GM23338 (cell line): ENCODE measurements around the gene HMGB4. TPM values are rescaled to one million over a fixed set of nuclear protein-coding genes. Genes with fewer than 3 reads are reported as not detected.

Experiments used
- ATAC-seq: fragments of 200-7000 bp; cut with Tn5 transposase; 3 replicates; pipeline ENCODE4 v1.9.1; 2020
- DNase-seq: peaks from one replicate; pipeline ENCODE4 v3.0.0-alpha.2; 2015; ENCODE audit warnings: low spot score
- H2AFZ ChIP-seq: fragments of 200-600 bp; sonication (generic); 2 replicates; pipeline ENCODE4 v1.8.0; 2016; ENCODE audit warnings: antibody characterized with exemption, mild to moderate bottlenecking, moderate library complexity
- H3F3A ChIP-seq: fragments of 200-600 bp; sonication (generic); replicated peaks from 2 replicates; pipeline ENCODE4 v1.8.0; 2017; ENCODE audit warnings: antibody characterized with exemption, mixed run types, low read depth
- H3K27ac ChIP-seq: fragments of 200-600 bp; sonication (generic); 2 replicates; pipeline ENCODE4 v1.6.1; 2016; ENCODE audit warnings: low read depth
- H3K27me3 ChIP-seq: fragments of 200-600 bp; sonication (generic); 2 replicates; pipeline ENCODE4 v1.8.0; 2016; ENCODE audit warnings: mild to moderate bottlenecking, mixed run types, moderate library complexity; ENCODE audit not compliant: insufficient read depth
- H3K36me3 ChIP-seq: fragments of 200-600 bp; sonication (generic); 2 replicates; pipeline ENCODE4 v1.8.0; 2016; ENCODE audit warnings: mild to moderate bottlenecking; ENCODE audit not compliant: insufficient read depth
- H3K4me1 ChIP-seq: fragments of 200-600 bp; sonication (generic); 2 replicates; pipeline ENCODE4 v1.8.0; 2016; ENCODE audit warnings: mild to moderate bottlenecking, moderate library complexity; ENCODE audit not compliant: insufficient read depth
- H3K4me2 ChIP-seq: fragments of 200-600 bp; sonication (generic); 2 replicates; pipeline ENCODE4 v1.7.1; 2017; ENCODE audit warnings: mixed run types
- H3K4me3 ChIP-seq: fragments of 200-600 bp; sonication (generic); 2 replicates; pipeline ENCODE4 v1.6.1; 2016; ENCODE audit warnings: mixed run types
- H3K79me2 ChIP-seq: fragments of 200-600 bp; sonication (generic); replicated peaks from 2 replicates; pipeline ENCODE4 v1.8.0; 2017; ENCODE audit warnings: mild to moderate bottlenecking; ENCODE audit not compliant: insufficient read depth
- H3K9me2 ChIP-seq: fragments of 200-600 bp; sonication (generic); 2 replicates; pipeline ENCODE4 v1.8.0; 2017; ENCODE audit not compliant: insufficient read depth
- H4K20me1 ChIP-seq: fragments of 200-600 bp; sonication (generic); replicated peaks from 2 replicates; pipeline ENCODE4 v1.8.0; 2017; ENCODE audit warnings: mild to moderate bottlenecking; ENCODE audit not compliant: insufficient read depth
- H3K27ac Mint-ChIP-seq: 2 replicates; pipeline ENCODE4 v1.8.0; 2020; ENCODE audit warnings: inconsistent platforms, mild to moderate bottlenecking, moderate library complexity, mixed read lengths
- H3K27me3 Mint-ChIP-seq: 3 replicates; pipeline ENCODE4 v1.8.0; 2022; ENCODE audit warnings: low read depth, mild to moderate bottlenecking, moderate library complexity, mixed read lengths, inconsistent platforms; ENCODE audit not compliant: insufficient read depth, poor library complexity
- H3K36me3 Mint-ChIP-seq: 3 replicates; pipeline ENCODE4 v1.8.0; 2021; ENCODE audit warnings: low read depth, mild to moderate bottlenecking, inconsistent platforms, moderate library complexity, mixed read lengths
- H3K4me1 Mint-ChIP-seq: 3 replicates; pipeline ENCODE4 v1.8.0; 2020; ENCODE audit warnings: mild to moderate bottlenecking, inconsistent platforms, mixed read lengths
- H3K4me3 Mint-ChIP-seq: 3 replicates; pipeline ENCODE4 v1.8.0; 2021; ENCODE audit warnings: moderate library complexity, mild to moderate bottlenecking, inconsistent platforms, mixed read lengths
- H3K9me3 Mint-ChIP-seq: 3 replicates; pipeline ENCODE4 v1.8.0; 2020; ENCODE audit warnings: moderate library complexity, mild to moderate bottlenecking, inconsistent platforms, mixed read lengths
- CREB1 ChIP-seq: fragments of 250-450 bp; sonication (Bioruptor Pico); IDR thresholded peaks from 2 replicates; pipeline ENCODE4 v1.5.0; 2020; ENCODE audit warnings: low read depth, mild to moderate bottlenecking, moderate library complexity
- CTCF ChIP-seq, 2 experiments: fragments of 200-600 bp in 1 of 2; sonication (generic) in 1 of 2; conservative IDR thresholded peaks; 2 replicates each; pipeline versions ENCODE4 v1.5.1 to v1.6.1; 2016 to 2017; ENCODE audit warnings: antibody characterized with exemption in 2 of 2, low read depth in 2 of 2, mild to moderate bottlenecking in 2 of 2, moderate library complexity in 1 of 2
- ETS1 ChIP-seq: IDR thresholded peaks from 2 replicates; pipeline ENCODE4 v1.6.1; 2016; ENCODE audit warnings: antibody characterized with exemption
- EZH2 ChIP-seq: fragments of 200-600 bp; sonication (generic); IDR thresholded peaks from one replicate; pipeline ENCODE4 v1.8.0; 2017; ENCODE audit warnings: antibody characterized with exemption, mild to moderate bottlenecking, low read depth; ENCODE audit not compliant: unreplicated experiment
- EZH2phosphoT487 ChIP-seq: fragments of 200-600 bp; sonication (generic); IDR thresholded peaks from one replicate; pipeline ENCODE4 v1.8.1; 2018; ENCODE audit warnings: antibody characterized with exemption; ENCODE audit not compliant: unreplicated experiment
- JUNB ChIP-seq: IDR thresholded peaks from one replicate; pipeline ENCODE4 v1.6.1; 2016; ENCODE audit warnings: antibody characterized with exemption; ENCODE audit not compliant: unreplicated experiment
- NANOG ChIP-seq: IDR thresholded peaks from 2 replicates; pipeline ENCODE4 v1.6.1; 2016; ENCODE audit warnings: antibody characterized with exemption, borderline replicate concordance
- POLR2AphosphoS5 ChIP-seq: IDR thresholded peaks from 2 replicates; pipeline ENCODE4 v1.6.1; 2016; ENCODE audit warnings: antibody characterized with exemption, low read depth
- REST ChIP-seq: IDR thresholded peaks from one replicate; pipeline ENCODE4 v1.6.1; 2018; ENCODE audit warnings: antibody characterized with exemption; ENCODE audit not compliant: unreplicated experiment
- STAT1 ChIP-seq: IDR thresholded peaks from one replicate; pipeline ENCODE4 v1.6.1; 2016; ENCODE audit warnings: antibody characterized with exemption; ENCODE audit not compliant: unreplicated experiment
- ZNF114 ChIP-seq: fragments of 250-450 bp; sonication (Bioruptor Pico); IDR thresholded peaks from 2 replicates; pipeline ENCODE4 v1.5.0; 2020; ENCODE audit warnings: mild to moderate bottlenecking, moderate library complexity
- ZNF331 ChIP-seq: fragments of 250-450 bp; sonication (Bioruptor Pico); IDR thresholded peaks from 2 replicates; pipeline ENCODE4 v1.5.0; 2020; ENCODE audit warnings: low read depth, mild to moderate bottlenecking, moderate library complexity
- ZNF462 ChIP-seq: fragments of 250-450 bp; sonication (Bioruptor Pico); IDR thresholded peaks from 2 replicates; pipeline ENCODE4 v1.5.0; 2020; ENCODE audit warnings: mild to moderate bottlenecking, moderate library complexity
- polyA plus RNA-seq: library from polyadenylated mRNA; unstranded; fragments of >200 nt; fragmentation: Nextera tagmentation; extraction: Ambion mirVana; gene quantifications from 2 replicates; pipeline ENCODE4 v1.2.1, GENCODE V29; 2016
- total RNA-seq: library from RNA; depleted of rRNA; stranded (reverse); fragments of >200 nt; shearing (Covaris generic); gene quantifications from 2 replicates; pipeline ENCODE4 v1.2.3, GENCODE V29; 2014

HMGB4 gene
- total and polyA plus RNA-seq, 2 experiments from 2014 or later = not detected

GRCh38 chr1:33846861-33847260 is 17.0 kb upstream of the HMGB4 start:
- TF ChIP-seq EZH2phosphoT487 = no peak
- TF ChIP-seq NANOG = no peak
- TF ChIP-seq ZNF331 (CRISPR knock-in tag) = no peak
- no peak for TF ChIP-seq EZH2
- no peak for TF ChIP-seq STAT1
- no peak for TF ChIP-seq CREB1 (CRISPR knock-in tag)
- TF ChIP-seq JUNB = no peak
- TF ChIP-seq POLR2AphosphoS5 = no peak
- no peak for TF ChIP-seq ZNF462 (CRISPR knock-in tag)
- TF ChIP-seq ETS1 = no peak
- no peak for TF ChIP-seq ZNF114 (CRISPR knock-in tag)
- no peak for TF ChIP-seq REST
- TF ChIP-seq CTCF (conservative IDR thresholded peaks at IDR 0.05; ENCODE audit: low read depth in 2 of 2) = no peak
- H3K27ac ChIP-seq = no peak overlapping the region
- H3F3A ChIP-seq = no peaks in the 10 kb centered on the region
- H3K36me3 ChIP-seq = no peaks in the 10 kb centered on the region
- DNase-seq (no peak), ATAC-seq (no peak)
- no peak overlapping the region for H3K27ac Mint-ChIP-seq
- no peaks in the 10 kb centered on the region for H3K27me3 Mint-ChIP-seq
- H3K36me3 Mint-ChIP-seq = peaks cover 4% of the 10 kb centered on the region; the same call in 1 of the 3 replicates
- no peaks in the 10 kb centered on the region for H3K9me3 Mint-ChIP-seq
- H2AFZ ChIP-seq = no peak overlapping the region
- H3K4me2 ChIP-seq = no peak overlapping the region
- H3K79me2 ChIP-seq = no peaks in the 10 kb centered on the region; the same call in 1 of the 2 replicates
- no peaks in the 10 kb centered on the region for H3K9me2 ChIP-seq
- peaks cover 26% of the 10 kb centered on the region for H3K4me1 ChIP-seq
- no peak overlapping the region for H3K4me3 ChIP-seq
- peaks cover 40% of the 10 kb centered on the region for H3K4me1 Mint-ChIP-seq
- H3K4me3 Mint-ChIP-seq = no peak overlapping the region
- H3K27me3 ChIP-seq = no peaks in the 10 kb centered on the region
- H4K20me1 ChIP-seq = no peaks in the 10 kb centered on the region; the same call in 1 of the 2 replicates
